NCI-H446 (cell line): Measurements from ENCODE around the gene CMC2.

Experiments used
- DNase-seq, 2 experiments: peaks; one replicate each; lab custom pipeline; 2025; lab: John Stamatoyannopoulos, UW

The CMC2 gene

GRCh38 chr16:80931801-80932707, 74.6 kb downstream of the CMC2 start:
- no peak for DNase-seq

- DNase-seq: peak in 1 of 2 experiments; percentile 5
Observed at GRCh38 chr16:80924372-80924978, 82.2 kb downstream of the CMC2 start.

- DNase-seq: no peak
Observed at GRCh38 chr16:80923356-80923755, 83.3 kb downstream of the CMC2 start.
